Transverse colon (tissue), 4 donors: ENCODE results near the gene MSLN.

Experiments
- POLR2A ChIP-seq: fragments of 450-650 bp; IDR thresholded peaks from one replicate; pipeline ENCODE4 v1.6.1; 2016; ENCODE audit warnings: antibody characterized with exemption, mild to moderate bottlenecking, moderate library complexity
- POLR2AphosphoS5 ChIP-seq, 3 donors: sonication (generic); formaldehyde crosslinking; IDR thresholded peaks; one replicate each; pipeline ENCODE4 v1.6.1; 2016; ENCODE audit warnings: antibody characterized with exemption in 3 of 3
- TF ChIP-seq, protein P1 (sequence below), 5 experiments: fragments of 200-600 bp in 3 of 5; fragments of 450-650 bp in 2 of 5; sonication (generic) in 3 of 5; IDR thresholded peaks; 1 replicate in 2 of 5; 2 replicates in 3 of 5; pipeline ENCODE4 v1.5.1; 2016 to 2017; ENCODE audit warnings: antibody characterized with exemption in 5 of 5, inconsistent platforms in 3 of 5, mild to moderate bottlenecking in 2 of 5, moderate library complexity in 1 of 5

GRCh38 chr16:762595-763268 lies 2.2 kb downstream of the MSLN start:
- TF ChIP-seq POLR2A = no peak
- TF ChIP-seq, protein P1, sequence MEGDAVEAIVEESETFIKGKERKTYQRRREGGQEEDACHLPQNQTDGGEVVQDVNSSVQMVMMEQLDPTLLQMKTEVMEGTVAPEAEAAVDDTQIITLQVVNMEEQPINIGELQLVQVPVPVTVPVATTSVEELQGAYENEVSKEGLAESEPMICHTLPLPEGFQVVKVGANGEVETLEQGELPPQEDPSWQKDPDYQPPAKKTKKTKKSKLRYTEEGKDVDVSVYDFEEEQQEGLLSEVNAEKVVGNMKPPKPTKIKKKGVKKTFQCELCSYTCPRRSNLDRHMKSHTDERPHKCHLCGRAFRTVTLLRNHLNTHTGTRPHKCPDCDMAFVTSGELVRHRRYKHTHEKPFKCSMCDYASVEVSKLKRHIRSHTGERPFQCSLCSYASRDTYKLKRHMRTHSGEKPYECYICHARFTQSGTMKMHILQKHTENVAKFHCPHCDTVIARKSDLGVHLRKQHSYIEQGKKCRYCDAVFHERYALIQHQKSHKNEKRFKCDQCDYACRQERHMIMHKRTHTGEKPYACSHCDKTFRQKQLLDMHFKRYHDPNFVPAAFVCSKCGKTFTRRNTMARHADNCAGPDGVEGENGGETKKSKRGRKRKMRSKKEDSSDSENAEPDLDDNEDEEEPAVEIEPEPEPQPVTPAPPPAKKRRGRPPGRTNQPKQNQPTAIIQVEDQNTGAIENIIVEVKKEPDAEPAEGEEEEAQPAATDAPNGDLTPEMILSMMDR (IDR thresholded peaks at IDR 0.05) = no peak
- no peak for TF ChIP-seq POLR2AphosphoS5 (IDR thresholded peaks at IDR 0.05)
